ENCODE results near the gene LRRN3. TPM values are rescaled to one million over a fixed set of nuclear protein-coding genes. Genes with fewer than 3 reads are reported as not detected.

LRRN3 gene
- total and polyA plus RNA-seq, 10 donors, result 0.10 to 1.7 (median 0.28) TPM; not detected in 1

- H3K27me3 ChIP-seq (replicated peaks in 1 of 7), result no peaks in the 10 kb centered on the region
- no peak for DNase-seq
- H3K9me3 ChIP-seq, result no peaks in the 10 kb centered on the region
- intact Hi-C loops (cut with DNase I; ENCODE audit: low total_unique reads), result no loop called here
- no peak for TF ChIP-seq POLR2AphosphoS5 (IDR thresholded peaks at IDR 0.05)
- TF ChIP-seq, protein P1, sequence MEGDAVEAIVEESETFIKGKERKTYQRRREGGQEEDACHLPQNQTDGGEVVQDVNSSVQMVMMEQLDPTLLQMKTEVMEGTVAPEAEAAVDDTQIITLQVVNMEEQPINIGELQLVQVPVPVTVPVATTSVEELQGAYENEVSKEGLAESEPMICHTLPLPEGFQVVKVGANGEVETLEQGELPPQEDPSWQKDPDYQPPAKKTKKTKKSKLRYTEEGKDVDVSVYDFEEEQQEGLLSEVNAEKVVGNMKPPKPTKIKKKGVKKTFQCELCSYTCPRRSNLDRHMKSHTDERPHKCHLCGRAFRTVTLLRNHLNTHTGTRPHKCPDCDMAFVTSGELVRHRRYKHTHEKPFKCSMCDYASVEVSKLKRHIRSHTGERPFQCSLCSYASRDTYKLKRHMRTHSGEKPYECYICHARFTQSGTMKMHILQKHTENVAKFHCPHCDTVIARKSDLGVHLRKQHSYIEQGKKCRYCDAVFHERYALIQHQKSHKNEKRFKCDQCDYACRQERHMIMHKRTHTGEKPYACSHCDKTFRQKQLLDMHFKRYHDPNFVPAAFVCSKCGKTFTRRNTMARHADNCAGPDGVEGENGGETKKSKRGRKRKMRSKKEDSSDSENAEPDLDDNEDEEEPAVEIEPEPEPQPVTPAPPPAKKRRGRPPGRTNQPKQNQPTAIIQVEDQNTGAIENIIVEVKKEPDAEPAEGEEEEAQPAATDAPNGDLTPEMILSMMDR (IDR thresholded peaks at IDR 0.05 in 8 of 11, conservative IDR thresholded peaks at IDR 0.05 in 3 of 11), result no peak
- TF ChIP-seq POLR2A (IDR thresholded peaks at IDR 0.05), result no peak
- H3K4me3 ChIP-seq, result no peak overlapping the region
- H3K36me3 ChIP-seq, result no peaks in the 10 kb centered on the region
- WGBS, 5 donors, result 93 to 98% (median 98%) methylated on average over 1 of the region's 1 CpG
- no peaks in the 10 kb centered on the region for H3K4me1 ChIP-seq
- no peak overlapping the region for H3K27ac ChIP-seq
Measured at GRCh38 chr7:111150709-111151108, 59.8 kb downstream of the LRRN3 start.

GRCh38 chr7:111159426-111159825 lies 68.5 kb downstream of the LRRN3 start:
- no peaks in the 10 kb centered on the region for H3K4me1 ChIP-seq
- no peak for DNase-seq
- no peak overlapping the region for H3K27ac ChIP-seq
- H3K27me3 ChIP-seq (replicated peaks in 1 of 7), result no peaks in the 10 kb centered on the region
- H3K4me3 ChIP-seq, result no peak overlapping the region
- TF ChIP-seq, protein P1 (IDR thresholded peaks at IDR 0.05 in 8 of 11, conservative IDR thresholded peaks at IDR 0.05 in 3 of 11), result no peak
- no peak for TF ChIP-seq POLR2A (IDR thresholded peaks at IDR 0.05)
- TF ChIP-seq POLR2AphosphoS5 (IDR thresholded peaks at IDR 0.05), result no peak
- peaks cover 0 to 6% (median 0%) of the 10 kb centered on the region in 8 donors for H3K9me3 ChIP-seq
- intact Hi-C loops (cut with DNase I; ENCODE audit: low total_unique reads), result no loop called here
- no peaks in the 10 kb centered on the region for H3K36me3 ChIP-seq

GRCh38 chr7:111160297-111160696 lies 69.4 kb downstream of the LRRN3 start:
- Histone ChIP-seq H3K4me1 (no peaks in the 10 kb centered on the region), H3K27ac (no peak overlapping the region), H3K9me3 (peaks cover 0 to 6% (median 0%) of the 10 kb centered on the region in 8 donors), H3K36me3 (no peaks in the 10 kb centered on the region), H3K27me3 (replicated peaks in 1 of 7) (no peaks in the 10 kb centered on the region), H3K4me3 (no peak overlapping the region)
- intact Hi-C loops (cut with DNase I; ENCODE audit: low total_unique reads), result no loop called here
- no peak for DNase-seq
- no peak for TF ChIP-seq POLR2AphosphoS5 (IDR thresholded peaks at IDR 0.05)
- TF ChIP-seq, protein P1 (IDR thresholded peaks at IDR 0.05 in 8 of 11, conservative IDR thresholded peaks at IDR 0.05 in 3 of 11), result no peak
- TF ChIP-seq POLR2A (IDR thresholded peaks at IDR 0.05), result no peak

- WGBS, 5 donors, result 92 to 95% (median 94%) methylated on average over 3 of the region's 3 CpGs
- Histone ChIP-seq H3K36me3 (no peaks in the 10 kb centered on the region), H3K4me3 (no peak overlapping the region), H3K9me3 (no peaks in the 10 kb centered on the region), H3K27me3 (replicated peaks in 1 of 7) (no peaks in the 10 kb centered on the region), H3K27ac (no peak overlapping the region), H3K4me1 (no peaks in the 10 kb centered on the region)
- no peak for TF ChIP-seq POLR2A (IDR thresholded peaks at IDR 0.05)
- TF ChIP-seq POLR2AphosphoS5 (IDR thresholded peaks at IDR 0.05), result no peak
- TF ChIP-seq, protein P1 (IDR thresholded peaks at IDR 0.05 in 8 of 11, conservative IDR thresholded peaks at IDR 0.05 in 3 of 11), result no peak
- intact Hi-C loops (cut with DNase I; ENCODE audit: low total_unique reads), result no loop called here
- DNase-seq, result no peak
Measured at GRCh38 chr7:111162692-111163091, 71.8 kb downstream of the LRRN3 start.
